ENCODE measurements around the gene KRTAP16-1. TPM values are rescaled to one million over a fixed set of nuclear protein-coding genes. Genes with fewer than 3 reads are reported as not detected.

The KRTAP16-1 gene
- total RNA-seq, 1 experiment from 2014 or later: not detected

DNA sequence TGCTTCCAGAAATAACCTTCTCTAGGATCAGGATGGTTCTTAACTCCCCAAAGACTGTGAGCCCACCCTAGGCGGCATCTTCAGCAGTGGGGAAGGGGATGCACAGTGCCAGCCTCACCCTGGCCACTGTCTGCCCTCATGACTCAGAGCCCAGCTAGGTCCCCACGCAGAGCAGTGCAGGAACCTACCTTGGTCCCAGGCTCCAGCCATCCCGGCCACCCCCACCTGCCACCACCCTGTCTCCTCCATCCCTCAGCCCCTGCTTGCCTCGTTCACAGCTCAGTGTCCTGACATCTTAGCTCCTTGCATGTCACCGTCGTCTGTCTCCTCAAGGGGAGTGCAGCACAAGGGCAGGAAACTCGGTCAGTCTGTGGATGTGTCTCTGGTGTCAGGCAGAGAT is 22.5 kb upstream of the KRTAP16-1 start:
- no peak for DNase-seq (ENCODE audit: low read depth)

DNA sequence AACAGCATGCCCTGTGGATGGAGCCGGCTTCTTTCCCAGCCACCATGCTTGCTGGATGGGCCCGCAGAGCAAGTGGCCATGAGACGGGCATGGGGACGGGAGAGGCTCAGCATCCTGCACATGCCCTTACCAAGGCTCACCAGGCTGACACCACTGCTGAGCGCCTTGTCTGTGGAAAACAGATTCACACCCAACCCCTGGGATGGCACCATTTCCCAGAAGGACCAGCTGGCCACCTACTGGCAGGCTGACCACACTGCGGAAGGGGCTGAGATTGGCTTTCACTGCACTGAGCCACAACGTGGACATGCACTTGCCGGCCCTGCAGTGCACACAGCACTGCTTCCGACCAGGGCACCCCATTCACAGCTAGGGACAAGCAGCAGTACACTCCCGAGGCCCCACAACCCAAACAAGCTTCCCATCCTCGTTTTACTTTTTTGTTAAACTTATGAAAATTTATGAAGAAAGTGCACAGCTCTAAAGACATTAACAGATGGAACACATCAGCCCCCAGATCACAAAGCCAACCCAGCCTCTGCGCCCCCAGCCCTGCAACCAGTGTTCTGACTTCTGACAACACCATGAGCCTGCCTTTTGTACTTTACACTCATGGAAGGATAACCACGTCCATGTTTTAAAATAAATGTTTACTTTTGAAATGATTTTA is 20.3 kb upstream of the KRTAP16-1 start:
- DNase-seq (ENCODE audit: low read depth): peak; percentile 71

GRCh38 chr17:41328207-41328606 is 19.1 kb upstream of the KRTAP16-1 start:
- no peak for DNase-seq (ENCODE audit: low read depth)

GRCh38 chr17:41327411-41328120 is 18.5 kb upstream of the KRTAP16-1 start:
- no peak for DNase-seq (ENCODE audit: low read depth)

DNA sequence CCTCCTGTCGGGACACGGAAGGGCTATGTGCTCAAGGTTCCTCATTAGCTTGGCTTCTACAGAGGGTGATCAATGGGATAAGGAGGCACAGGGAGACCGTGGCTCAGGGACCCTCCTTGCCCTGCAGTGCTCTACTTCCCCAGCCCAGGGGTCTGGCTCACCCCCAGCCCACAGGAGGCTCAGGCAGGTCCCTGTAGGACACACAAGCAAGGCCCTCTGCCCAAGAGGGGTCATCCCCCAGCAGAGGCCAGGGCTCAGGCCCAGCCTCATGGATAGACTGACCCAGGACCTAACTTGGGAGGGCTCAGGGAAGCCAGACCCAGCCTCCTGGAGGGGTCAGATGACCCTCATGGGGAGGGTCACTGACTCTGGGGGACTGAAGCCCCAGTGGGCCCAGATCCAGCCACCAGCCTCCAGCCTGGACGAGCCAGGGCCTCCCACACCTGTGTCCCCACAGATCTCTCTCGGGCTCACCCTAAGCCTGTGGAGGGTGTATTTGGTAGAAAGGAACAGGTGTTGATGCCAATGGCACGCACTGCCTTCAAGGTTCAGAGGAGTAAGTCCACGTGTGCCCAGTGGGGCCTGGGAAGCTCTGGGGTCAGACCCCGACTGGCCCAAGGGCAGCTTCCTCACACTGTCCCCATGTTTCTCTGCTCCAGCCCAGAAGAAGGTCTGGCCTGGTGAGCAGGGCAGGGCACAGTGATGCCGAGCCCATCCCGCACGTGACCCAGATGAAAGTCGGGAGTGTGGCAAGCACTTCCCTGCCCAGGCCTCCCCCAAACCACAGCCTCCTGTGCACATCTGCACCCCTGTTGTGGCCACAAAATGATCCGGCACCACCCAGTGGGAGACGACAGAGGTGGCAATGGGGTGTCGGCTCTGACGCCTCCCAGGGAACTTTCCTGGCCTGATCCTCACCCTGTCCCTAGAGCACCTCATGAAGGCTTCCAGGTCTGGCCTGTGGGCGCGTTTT is 17.4 kb upstream of the KRTAP16-1 start:
- DNase-seq (ENCODE audit: low read depth): no peak

DNA sequence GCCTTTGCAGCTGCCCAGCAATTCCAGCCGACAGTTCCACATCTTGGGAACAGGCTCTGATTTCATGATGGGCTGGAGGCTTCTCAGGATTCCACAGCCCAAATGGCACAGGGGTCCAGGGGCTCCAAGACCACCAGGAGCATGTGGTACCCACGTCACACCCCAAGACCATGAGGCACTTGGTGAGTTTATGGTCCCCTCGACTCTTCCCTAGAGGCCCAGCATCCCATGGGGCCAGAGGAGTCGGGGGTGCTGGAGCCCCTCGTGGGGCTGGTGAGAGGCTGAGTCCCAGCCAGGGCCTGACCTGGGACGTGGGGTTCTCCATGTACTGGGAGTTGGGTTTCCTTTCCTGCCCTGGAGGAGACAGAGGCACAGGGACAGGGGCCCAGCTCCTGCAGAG is 16.5 kb upstream of the KRTAP16-1 start:
- DNase-seq (ENCODE audit: low read depth): no peak

GRCh38 chr17:41325126-41325525 is 16.0 kb upstream of the KRTAP16-1 start:
- DNase-seq (ENCODE audit: low read depth): no peak

GRCh38 chr17:41324180-41325075 is 15.3 kb upstream of the KRTAP16-1 start:
- peak; percentile 33 for DNase-seq (ENCODE audit: low read depth)

DNA sequence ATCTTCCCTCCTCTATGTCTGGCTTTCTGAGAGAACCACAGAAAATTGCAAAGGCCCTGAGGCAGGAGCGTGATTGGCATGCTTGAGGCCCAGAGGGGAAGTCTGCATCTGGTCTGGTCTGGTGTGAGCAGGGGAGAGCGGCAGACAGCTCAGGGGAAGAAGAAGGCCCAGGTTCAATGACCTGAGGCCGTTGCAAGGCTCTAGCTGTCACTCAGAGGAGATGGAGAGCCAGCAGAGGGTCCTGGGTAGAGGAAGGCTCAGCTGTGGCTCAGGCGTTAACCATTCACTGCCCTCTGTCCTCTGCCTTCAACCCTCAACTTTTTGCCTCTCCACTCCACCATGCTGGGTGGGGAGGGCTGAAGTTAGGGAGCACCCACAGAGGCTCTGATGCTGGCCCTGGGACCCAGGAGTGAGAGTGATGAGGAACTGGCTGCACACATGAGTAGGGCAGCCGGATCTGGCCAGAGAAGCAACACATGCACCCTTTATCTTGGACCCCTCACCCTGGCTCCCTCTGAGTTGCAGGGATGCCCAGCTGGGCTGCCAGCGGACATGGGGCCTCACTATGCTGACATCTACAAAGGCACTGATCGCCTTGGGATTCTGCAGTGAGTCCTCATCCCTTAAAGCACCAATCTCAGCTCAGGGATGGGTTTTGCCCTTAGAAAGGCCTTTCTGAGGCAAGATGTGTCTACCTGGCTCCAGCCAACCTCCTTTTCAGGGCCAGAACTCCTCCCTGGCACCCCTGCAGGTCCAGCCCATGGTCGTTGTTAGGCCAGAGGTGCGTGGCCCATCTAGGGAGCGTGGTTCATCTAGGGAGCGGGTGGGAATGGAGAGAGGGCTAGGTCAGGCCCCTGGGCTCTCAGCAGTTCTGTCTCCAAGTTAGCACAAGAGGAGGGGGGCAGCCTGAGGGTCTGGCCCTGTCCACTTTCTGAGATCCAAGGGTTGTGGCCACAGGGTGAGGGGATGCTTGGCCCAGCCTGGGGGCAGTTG is 14.1 kb upstream of the KRTAP16-1 start:
- DNase-seq (ENCODE audit: low read depth): no peak

DNA sequence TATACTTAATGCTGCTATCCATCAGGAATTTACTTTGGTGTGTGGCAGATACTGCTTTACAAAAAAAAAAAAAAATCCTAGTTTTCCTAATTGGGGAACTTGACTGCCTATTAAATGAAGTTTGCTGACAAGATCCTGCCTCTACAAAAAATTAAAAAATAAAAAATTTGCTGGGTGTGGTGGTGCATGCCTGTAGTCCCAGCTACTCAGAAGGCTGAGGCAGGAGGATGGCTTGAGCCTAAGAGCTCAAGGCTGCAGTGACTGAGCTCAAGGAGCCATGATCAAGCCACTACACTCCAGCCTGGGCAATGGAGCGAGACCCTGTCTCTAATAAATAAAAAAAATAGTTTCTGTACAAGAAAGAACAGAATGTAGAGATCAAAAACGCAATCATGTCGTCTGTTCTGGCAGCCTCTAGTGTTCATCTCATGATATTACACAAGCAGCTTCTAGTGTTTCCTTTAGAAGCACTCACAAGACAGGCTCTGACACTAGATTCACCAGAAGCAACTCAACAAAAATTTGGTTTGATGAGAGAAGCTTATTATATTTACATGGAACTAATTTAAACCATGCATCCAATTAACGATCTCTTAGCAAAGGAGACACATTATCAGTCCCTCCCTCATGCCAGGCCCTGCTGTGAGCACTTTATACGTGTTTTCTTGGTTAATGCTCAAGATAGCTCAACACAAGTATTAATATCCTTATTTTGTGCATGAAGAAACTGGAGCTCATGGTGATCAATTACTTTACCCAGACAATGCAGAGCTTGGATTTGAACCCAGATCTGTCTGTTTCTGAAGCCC is 13.2 kb upstream of the KRTAP16-1 start:
- DNase-seq (ENCODE audit: low read depth): peak; percentile 35

GRCh38 chr17:41318231-41318630 is 9.1 kb upstream of the KRTAP16-1 start:
- DNase-seq (ENCODE audit: low read depth): no peak

GRCh38 chr17:41315814-41316445 is 6.8 kb upstream of the KRTAP16-1 start:
- DNase-seq (ENCODE audit: low read depth): no peak

GRCh38 chr17:41315204-41315794 is 6.2 kb upstream of the KRTAP16-1 start, which contains the start of gene KRTAP17-1:
Gene KRTAP17-1 (minus strand): TSS chr17:41315710. CDS start chr17:41315650, 60 bp downstream.
- DNase-seq (ENCODE audit: low read depth): no peak

GRCh38 chr17:41311111-41311510 is 2.0 kb upstream of the KRTAP16-1 start:
- DNase-seq (ENCODE audit: low read depth): no peak

- DNase-seq (ENCODE audit: low read depth): no peak
These were observed 725 bp downstream of the KRTAP16-1 start for GRCh38 chr17:41308251-41308917.

DNA sequence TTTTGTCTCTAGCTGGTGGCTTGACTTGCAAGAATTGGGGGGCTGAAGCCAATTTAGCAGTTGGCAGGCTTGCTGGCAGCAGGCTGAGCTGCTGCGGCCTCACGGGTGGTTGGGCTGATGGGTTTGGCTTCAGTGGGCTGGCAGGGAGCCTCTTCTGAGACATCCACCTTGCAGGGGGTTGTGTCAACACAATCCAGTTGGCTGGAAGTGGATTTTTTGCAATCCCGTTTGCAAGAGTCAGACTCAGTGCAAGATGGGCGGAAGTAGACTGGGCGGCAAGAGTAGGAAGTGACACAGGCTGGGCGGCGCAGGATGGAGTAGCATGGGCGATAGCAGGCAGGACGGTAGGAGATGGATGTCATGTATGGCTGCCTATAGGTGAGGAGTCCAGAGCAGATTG is 1.5 kb downstream of the KRTAP16-1 start:
- peak; percentile 95 for DNase-seq (ENCODE audit: low read depth)

DNA sequence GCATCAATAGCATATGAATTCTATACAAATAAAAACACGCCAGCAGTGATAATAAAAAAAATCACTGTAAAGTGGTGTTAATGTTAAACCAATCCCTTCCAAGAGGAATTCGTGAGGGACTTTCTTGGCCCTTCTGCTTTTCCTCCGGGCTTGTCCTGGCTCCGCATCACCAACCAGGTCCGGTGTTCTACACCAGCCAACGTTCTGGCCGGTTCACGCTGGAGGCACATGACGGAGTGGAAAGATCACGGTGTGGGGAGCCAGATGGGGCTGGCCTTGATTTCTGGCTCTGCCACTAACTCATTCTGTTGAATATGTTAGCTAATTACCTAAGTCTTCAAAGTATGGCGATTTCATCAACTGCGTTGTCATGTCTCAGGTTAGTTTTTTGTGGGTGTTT is 5.0 kb downstream of the KRTAP16-1 start:
- DNase-seq (ENCODE audit: low read depth): no peak

GRCh38 chr17:41302981-41303380 is 6.1 kb downstream of the KRTAP16-1 start:
- no peak for DNase-seq (ENCODE audit: low read depth)
